ENCODE measurements around the gene NXT1. TPM values are rescaled to one million over a fixed set of nuclear protein-coding genes. Genes with fewer than 3 reads are reported as not detected.

Gene NXT1
- total and polyA plus RNA-seq, 10 of the 15 experiments (the other 5 are each of a cell fraction or from before 2014, with no cell fraction given): 10.2 to 66.7 (median 44.0) TPM

DNA sequence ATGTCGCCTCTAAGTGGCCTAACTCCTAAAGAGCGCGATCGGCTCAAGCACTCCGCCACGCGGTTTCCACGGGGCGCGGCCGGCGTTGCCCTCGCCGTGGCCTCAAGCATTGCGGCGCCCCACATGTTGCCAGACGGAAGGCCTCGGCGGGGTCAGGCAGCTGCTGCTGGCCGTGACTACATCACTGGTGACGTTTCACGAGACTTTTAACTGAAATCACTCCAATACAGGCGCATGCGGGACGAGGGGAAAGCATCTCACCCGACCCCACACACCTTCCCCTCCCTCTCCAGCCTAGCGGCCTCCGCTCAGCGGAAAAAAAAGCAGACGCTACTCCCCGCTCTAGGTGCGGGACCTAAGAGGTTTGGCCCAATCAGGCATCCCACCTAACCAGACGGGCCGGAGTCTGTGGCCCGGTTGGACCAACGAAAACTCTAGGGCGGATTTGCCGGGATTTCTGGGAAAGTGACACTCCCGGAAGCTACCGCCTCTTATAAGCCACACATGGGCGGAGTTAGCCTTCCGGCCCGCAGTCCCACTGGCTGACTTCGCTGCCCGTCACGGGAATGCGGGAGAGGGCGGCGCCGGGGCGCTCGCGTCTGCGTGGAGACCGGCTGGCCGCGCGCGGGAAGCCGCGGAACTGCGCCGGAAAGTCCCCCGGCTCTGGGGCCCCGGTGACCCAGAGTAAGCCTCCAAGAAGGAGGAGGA is at the start of gene NXT1 (continued):
- TF ChIP-seq, protein P1, sequence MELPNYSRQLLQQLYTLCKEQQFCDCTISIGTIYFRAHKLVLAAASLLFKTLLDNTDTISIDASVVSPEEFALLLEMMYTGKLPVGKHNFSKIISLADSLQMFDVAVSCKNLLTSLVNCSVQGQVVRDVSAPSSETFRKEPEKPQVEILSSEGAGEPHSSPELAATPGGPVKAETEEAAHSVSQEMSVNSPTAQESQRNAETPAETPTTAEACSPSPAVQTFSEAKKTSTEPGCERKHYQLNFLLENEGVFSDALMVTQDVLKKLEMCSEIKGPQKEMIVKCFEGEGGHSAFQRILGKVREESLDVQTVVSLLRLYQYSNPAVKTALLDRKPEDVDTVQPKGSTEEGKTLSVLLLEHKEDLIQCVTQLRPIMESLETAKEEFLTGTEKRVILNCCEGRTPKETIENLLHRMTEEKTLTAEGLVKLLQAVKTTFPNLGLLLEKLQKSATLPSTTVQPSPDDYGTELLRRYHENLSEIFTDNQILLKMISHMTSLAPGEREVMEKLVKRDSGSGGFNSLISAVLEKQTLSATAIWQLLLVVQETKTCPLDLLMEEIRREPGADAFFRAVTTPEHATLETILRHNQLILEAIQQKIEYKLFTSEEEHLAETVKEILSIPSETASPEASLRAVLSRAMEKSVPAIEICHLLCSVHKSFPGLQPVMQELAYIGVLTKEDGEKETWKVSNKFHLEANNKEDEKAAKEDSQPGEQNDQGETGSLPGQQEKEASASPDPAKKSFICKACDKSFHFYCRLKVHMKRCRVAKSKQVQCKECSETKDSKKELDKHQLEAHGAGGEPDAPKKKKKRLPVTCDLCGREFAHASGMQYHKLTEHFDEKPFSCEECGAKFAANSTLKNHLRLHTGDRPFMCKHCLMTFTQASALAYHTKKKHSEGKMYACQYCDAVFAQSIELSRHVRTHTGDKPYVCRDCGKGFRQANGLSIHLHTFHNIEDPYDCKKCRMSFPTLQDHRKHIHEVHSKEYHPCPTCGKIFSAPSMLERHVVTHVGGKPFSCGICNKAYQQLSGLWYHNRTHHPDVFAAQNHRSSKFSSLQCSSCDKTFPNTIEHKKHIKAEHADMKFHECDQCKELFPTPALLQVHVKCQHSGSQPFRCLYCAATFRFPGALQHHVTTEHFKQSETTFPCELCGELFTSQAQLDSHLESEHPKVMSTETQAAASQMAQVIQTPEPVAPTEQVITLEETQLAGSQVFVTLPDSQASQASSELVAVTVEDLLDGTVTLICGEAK (IDR thresholded peaks at IDR 0.05; ENCODE audit: borderline replicate concordance): peak; percentile 94
- TF ChIP-seq, protein P2, sequence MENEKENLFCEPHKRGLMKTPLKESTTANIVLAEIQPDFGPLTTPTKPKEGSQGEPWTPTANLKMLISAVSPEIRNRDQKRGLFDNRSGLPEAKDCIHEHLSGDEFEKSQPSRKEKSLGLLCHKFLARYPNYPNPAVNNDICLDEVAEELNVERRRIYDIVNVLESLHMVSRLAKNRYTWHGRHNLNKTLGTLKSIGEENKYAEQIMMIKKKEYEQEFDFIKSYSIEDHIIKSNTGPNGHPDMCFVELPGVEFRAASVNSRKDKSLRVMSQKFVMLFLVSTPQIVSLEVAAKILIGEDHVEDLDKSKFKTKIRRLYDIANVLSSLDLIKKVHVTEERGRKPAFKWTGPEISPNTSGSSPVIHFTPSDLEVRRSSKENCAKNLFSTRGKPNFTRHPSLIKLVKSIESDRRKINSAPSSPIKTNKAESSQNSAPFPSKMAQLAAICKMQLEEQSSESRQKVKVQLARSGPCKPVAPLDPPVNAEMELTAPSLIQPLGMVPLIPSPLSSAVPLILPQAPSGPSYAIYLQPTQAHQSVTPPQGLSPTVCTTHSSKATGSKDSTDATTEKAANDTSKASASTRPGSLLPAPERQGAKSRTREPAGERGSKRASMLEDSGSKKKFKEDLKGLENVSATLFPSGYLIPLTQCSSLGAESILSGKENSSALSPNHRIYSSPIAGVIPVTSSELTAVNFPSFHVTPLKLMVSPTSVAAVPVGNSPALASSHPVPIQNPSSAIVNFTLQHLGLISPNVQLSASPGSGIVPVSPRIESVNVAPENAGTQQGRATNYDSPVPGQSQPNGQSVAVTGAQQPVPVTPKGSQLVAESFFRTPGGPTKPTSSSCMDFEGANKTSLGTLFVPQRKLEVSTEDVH (IDR thresholded peaks at IDR 0.05; ENCODE audit: low read depth, partially characterized antibody): peak; percentile 53
- TF ChIP-seq, protein P3, sequence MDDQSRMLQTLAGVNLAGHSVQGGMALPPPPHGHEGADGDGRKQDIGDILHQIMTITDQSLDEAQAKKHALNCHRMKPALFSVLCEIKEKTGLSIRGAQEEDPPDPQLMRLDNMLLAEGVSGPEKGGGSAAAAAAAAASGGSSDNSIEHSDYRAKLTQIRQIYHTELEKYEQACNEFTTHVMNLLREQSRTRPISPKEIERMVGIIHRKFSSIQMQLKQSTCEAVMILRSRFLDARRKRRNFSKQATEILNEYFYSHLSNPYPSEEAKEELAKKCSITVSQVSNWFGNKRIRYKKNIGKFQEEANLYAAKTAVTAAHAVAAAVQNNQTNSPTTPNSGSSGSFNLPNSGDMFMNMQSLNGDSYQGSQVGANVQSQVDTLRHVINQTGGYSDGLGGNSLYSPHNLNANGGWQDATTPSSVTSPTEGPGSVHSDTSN (IDR thresholded peaks at IDR 0.05; ENCODE audit: insufficient replicate concordance, low read depth, low read length): peak; percentile 98
- TF ChIP-seq NRF1 (conservative IDR thresholded peaks at IDR 0.05; ENCODE audit: low read depth, low read length) (0 out of 2 replicates have a peak, but pooled peaks have one; percentile 14), FOS (IDR thresholded peaks at IDR 0.05; ENCODE audit: borderline replicate concordance, extremely low read depth, insufficient read length) (peak; percentile 21), PAX5 (IDR thresholded peaks at IDR 0.05; ENCODE audit: borderline replicate concordance, low read depth, low read length) (peak; percentile 29; the same call in 1 of the 2 replicates), MYC (IDR thresholded peaks at IDR 0.05; ENCODE audit: insufficient read depth, insufficient read length, insufficient replicate concordance, low read length, severe bottlenecking) (peak; percentile 77), NR2C1 (IDR thresholded peaks at IDR 0.05) (peak; percentile 41; the same call in 1 of the 2 replicates), MTA2 (IDR thresholded peaks at IDR 0.05; ENCODE audit: low read depth) (peak; percentile 37; the same call in 1 of the 2 replicates), LARP7 (IDR thresholded peaks at IDR 0.05) (peak; percentile 41; the same call in 1 of the 2 replicates), SP1 (IDR thresholded peaks at IDR 0.05; ENCODE audit: low read depth, low read length) (peak; percentile 96)
- TF ChIP-seq, protein P4, sequence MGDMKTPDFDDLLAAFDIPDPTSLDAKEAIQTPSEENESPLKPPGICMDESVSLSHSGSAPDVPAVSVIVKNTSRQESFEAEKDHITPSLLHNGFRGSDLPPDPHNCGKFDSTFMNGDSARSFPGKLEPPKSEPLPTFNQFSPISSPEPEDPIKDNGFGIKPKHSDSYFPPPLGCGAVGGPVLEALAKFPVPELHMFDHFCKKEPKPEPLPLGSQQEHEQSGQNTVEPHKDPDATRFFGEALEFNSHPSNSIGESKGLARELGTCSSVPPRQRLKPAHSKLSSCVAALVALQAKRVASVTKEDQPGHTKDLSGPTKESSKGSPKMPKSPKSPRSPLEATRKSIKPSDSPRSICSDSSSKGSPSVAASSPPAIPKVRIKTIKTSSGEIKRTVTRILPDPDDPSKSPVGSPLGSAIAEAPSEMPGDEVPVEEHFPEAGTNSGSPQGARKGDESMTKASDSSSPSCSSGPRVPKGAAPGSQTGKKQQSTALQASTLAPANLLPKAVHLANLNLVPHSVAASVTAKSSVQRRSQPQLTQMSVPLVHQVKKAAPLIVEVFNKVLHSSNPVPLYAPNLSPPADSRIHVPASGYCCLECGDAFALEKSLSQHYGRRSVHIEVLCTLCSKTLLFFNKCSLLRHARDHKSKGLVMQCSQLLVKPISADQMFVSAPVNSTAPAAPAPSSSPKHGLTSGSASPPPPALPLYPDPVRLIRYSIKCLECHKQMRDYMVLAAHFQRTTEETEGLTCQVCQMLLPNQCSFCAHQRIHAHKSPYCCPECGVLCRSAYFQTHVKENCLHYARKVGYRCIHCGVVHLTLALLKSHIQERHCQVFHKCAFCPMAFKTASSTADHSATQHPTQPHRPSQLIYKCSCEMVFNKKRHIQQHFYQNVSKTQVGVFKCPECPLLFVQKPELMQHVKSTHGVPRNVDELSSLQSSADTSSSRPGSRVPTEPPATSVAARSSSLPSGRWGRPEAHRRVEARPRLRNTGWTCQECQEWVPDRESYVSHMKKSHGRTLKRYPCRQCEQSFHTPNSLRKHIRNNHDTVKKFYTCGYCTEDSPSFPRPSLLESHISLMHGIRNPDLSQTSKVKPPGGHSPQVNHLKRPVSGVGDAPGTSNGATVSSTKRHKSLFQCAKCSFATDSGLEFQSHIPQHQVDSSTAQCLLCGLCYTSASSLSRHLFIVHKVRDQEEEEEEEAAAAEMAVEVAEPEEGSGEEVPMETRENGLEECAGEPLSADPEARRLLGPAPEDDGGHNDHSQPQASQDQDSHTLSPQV (IDR thresholded peaks at IDR 0.05): peak; percentile 100
- TF ChIP-seq, protein P5, sequence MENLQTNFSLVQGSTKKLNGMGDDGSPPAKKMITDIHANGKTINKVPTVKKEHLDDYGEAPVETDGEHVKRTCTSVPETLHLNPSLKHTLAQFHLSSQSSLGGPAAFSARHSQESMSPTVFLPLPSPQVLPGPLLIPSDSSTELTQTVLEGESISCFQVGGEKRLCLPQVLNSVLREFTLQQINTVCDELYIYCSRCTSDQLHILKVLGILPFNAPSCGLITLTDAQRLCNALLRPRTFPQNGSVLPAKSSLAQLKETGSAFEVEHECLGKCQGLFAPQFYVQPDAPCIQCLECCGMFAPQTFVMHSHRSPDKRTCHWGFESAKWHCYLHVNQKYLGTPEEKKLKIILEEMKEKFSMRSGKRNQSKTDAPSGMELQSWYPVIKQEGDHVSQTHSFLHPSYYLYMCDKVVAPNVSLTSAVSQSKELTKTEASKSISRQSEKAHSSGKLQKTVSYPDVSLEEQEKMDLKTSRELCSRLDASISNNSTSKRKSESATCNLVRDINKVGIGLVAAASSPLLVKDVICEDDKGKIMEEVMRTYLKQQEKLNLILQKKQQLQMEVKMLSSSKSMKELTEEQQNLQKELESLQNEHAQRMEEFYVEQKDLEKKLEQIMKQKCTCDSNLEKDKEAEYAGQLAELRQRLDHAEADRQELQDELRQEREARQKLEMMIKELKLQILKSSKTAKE (IDR thresholded peaks at IDR 0.05; ENCODE audit: low read depth, poor library complexity, severe bottlenecking): peak; percentile 17

Data from GM12878 (cell line).